Fibroblast of villous mesenchyme (primary cell): ENCODE data around the gene RBM20. TPM values are rescaled to one million over a fixed set of nuclear protein-coding genes. Genes with fewer than 3 reads are reported as not detected.

Source experiments
- DNase-seq: peaks from one replicate; pipeline ENCODE4 v3.0.0-alpha.2; 2010; ENCODE audit warnings: low read depth
- H3K4me3 ChIP-seq: 2 replicates; pipeline ENCODE4 v1.5.1; 2011; ENCODE audit warnings: low read depth, mild to moderate bottlenecking, low read length
- total RNA-seq: library from RNA; depleted of rRNA; stranded (reverse); fragments of >200 nt; gene quantifications from 2 replicates; pipeline ENCODE4 v1.2.3, GENCODE V29; 2012
- TF ChIP-seq, protein P1 (sequence below): IDR thresholded peaks from 2 replicates; pipeline ENCODE4 v1.5.1; 2012; ENCODE audit warnings: low read depth, mild to moderate bottlenecking, low read length; ENCODE audit not compliant: insufficient read depth

The RBM20 gene
- total RNA-seq, 1 donor = under 0.01 TPM

- no peak overlapping the region for H3K4me3 ChIP-seq
- DNase-seq = no peak
- TF ChIP-seq, protein P1, sequence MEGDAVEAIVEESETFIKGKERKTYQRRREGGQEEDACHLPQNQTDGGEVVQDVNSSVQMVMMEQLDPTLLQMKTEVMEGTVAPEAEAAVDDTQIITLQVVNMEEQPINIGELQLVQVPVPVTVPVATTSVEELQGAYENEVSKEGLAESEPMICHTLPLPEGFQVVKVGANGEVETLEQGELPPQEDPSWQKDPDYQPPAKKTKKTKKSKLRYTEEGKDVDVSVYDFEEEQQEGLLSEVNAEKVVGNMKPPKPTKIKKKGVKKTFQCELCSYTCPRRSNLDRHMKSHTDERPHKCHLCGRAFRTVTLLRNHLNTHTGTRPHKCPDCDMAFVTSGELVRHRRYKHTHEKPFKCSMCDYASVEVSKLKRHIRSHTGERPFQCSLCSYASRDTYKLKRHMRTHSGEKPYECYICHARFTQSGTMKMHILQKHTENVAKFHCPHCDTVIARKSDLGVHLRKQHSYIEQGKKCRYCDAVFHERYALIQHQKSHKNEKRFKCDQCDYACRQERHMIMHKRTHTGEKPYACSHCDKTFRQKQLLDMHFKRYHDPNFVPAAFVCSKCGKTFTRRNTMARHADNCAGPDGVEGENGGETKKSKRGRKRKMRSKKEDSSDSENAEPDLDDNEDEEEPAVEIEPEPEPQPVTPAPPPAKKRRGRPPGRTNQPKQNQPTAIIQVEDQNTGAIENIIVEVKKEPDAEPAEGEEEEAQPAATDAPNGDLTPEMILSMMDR = no peak
These were observed 1.7 kb upstream of the RBM20 start for GRCh38 chr10:110642204-110643034.

GRCh38 chr10:110643035-110643652 is 992 bp upstream of the RBM20 start:
- TF ChIP-seq, protein P1 = no peak
- DNase-seq = no peak
- H3K4me3 ChIP-seq = peak overlapping the region; percentile 56

GRCh38 chr10:110644598-110645462 is 694 bp downstream of the RBM20 start:
- no peak for DNase-seq
- H3K4me3 ChIP-seq = peak overlapping the region; percentile 56
- TF ChIP-seq, protein P1 = no peak

DNA sequence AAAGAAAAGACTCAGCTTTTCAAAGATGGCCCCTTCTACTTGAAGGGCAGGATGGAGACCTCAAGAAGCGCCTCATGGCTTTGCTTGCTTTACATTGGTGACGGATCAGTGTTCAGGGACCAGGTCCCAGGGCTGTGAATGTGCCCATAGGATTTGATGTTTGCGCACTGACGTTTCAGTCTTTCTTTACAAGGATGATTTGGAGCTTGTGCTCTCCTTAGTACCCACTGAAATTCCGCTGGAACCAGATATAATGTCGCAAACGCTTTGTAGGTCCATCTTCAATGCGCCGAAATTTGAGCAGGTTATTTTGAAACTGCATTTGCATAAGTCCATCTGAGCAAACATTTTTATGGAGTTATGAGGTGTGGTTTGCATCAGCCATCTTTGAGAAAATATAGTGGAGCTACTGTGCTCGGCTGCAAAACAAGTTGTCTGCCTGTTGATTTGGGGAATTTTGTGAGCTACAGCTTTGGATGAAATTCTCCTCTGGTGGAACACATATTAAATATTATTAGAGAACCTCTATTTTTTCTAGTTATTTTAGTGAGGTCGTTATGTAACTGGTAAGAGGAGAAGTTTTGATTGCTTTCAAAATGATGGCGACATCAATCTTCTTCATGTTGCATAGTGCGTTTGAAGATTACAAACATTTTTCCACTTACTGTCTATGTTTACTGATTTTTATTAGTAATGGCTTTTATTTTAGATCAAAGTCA is 2.4 kb downstream of the RBM20 start:
- no peak overlapping the region for H3K4me3 ChIP-seq
- no peak for DNase-seq
- TF ChIP-seq, protein P1 = no peak

DNA sequence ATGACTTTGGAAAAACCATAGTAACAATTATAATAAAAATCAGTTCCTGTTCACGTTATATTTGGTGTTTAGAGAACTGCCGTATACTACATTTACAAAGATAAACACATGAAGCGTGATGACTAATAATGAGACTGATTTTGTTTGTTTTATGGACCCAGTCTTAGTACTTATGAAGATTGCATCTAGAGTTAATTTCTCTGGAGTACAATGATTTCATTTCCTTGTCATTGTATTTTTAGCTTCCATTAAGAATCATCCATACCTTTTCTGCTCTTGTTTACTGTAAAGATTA is 2.9 kb downstream of the RBM20 start:
- H3K4me3 ChIP-seq = no peak overlapping the region
- no peak for DNase-seq
- TF ChIP-seq, protein P1 = no peak

DNA sequence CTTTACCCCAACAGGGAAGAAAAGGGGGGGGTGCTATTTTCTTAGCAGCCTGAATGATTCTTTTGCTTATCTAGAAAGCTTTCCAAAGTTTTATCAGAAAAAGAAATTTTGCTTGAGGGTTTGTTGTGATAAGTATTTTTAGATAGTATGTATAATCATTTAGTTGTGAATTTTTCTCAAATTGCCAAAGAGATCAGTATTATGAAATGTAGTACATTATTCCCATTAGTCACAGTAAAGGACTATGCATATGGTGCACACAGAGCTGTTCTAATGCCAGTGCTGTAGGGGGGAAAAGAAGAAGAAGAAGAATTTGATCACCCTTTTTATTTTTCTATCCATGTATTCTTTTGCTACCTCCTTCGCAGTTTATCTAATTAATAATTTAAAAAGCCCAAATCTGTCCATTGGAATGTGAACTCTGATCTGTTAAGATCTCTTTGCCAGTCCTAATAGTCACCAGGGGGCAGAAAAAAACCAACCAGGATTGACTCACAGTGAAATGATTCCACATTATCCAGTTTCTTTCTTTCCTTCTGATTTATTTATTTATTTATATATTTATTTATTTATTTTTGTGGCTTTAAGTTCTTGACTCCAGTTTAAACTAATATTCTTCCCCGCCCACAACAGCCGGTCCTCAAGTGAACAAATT is 4.7 kb downstream of the RBM20 start:
- no peak for DNase-seq
- H3K4me3 ChIP-seq = no peak overlapping the region
- TF ChIP-seq, protein P1 = no peak
